ENCODE data around the gene ARPIN. TPM values are rescaled to one million over a fixed set of nuclear protein-coding genes. Genes with fewer than 3 reads are reported as not detected.

ARPIN gene
- total and polyA plus RNA-seq, 9 of the 15 experiments (the other 6 are each of a cell fraction or from before 2014, with no cell fraction given) = not detected

DNA sequence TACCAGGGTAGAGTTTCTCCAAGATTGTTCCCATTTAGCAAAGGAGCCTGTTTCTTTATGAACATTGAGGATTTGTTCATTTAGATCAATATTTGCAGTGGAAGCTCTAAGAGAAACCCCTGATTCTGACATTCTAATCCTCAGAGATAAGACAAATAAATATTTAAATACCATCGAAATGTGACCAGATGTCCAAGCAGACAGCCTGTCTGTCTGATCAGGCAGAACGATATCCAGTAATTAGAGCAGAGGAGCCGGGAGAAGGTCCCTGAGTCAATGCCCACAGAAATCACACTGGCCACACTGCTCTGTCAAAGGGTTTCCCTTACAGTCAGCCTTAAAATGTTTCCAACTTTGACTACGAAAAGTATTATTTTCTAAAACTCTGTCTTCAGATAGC is 15.7 kb upstream of the ARPIN start (continued):
- no peak for TF ChIP-seq NR2C1 (IDR thresholded peaks at IDR 0.05)
- TF ChIP-seq NR2C1 (tag; IDR thresholded peaks at IDR 0.05) = no peak
- no peak for TF ChIP-seq SRSF3 (IDR thresholded peaks at IDR 0.05; ENCODE audit: insufficient read depth, low read length)
- TF ChIP-seq HMG20B (CRISPR knock-in tag; IDR thresholded peaks at IDR 0.05) = no peak
- no peak for TF ChIP-seq HDAC8 (tag; IDR thresholded peaks at IDR 0.05)
- TF ChIP-seq FOXM1 (IDR thresholded peaks at IDR 0.05; ENCODE audit: low read depth) = no peak
- no peak for TF ChIP-seq FOXM1 (CRISPR knock-in tag; IDR thresholded peaks at IDR 0.05; ENCODE audit: low read depth)

- Histone ChIP-seq H3K4me3 (no peak overlapping the region), H3K4me1 (replicated peaks in 1 of 2; ENCODE audit: control insufficient read depth in 2 of 2, insufficient read depth in 2 of 2, low read length in 2 of 2) (no peaks in the 10 kb centered on the region; a peak in 1 of 5 replicates), H2AFZ (ENCODE audit: low read depth, low read length) (no peak overlapping the region), H3K4me2 (ENCODE audit: insufficient read depth, low read length) (no peak overlapping the region), H3K9me3 (replicated peaks; ENCODE audit: control insufficient read depth, insufficient read depth, low read depth, low read length) (no peaks in the 10 kb centered on the region), H3K27me3 (ENCODE audit: control insufficient read depth in 2 of 2, insufficient read depth in 2 of 2, low read length in 2 of 2) (peaks cover 5 to 21% of the 10 kb centered on the region in 2 experiments; a peak in 3 of 5 replicates), H3K9me1 (ENCODE audit: control insufficient read depth, insufficient read depth, low read length) (no peaks in the 10 kb centered on the region), H3K36me3 (ENCODE audit: control insufficient read depth, insufficient read depth, low read length) (no peaks in the 10 kb centered on the region), H3K27ac (ENCODE audit: extremely low read depth, low read depth, low read length) (no peak overlapping the region), H4K20me1 (replicated peaks; ENCODE audit: control insufficient read depth, insufficient read depth, low read length) (no peaks in the 10 kb centered on the region), H3K79me2 (ENCODE audit: control insufficient read depth, insufficient read depth, low read length) (no peaks in the 10 kb centered on the region), H3K9ac (ENCODE audit: insufficient read depth in 1 of 2, low read depth in 2 of 2, low read length in 2 of 2) (no peak overlapping the region)
- no TSS peak for BruUV-seq (replicated peaks)
- CTCF ChIA-PET (ENCODE audit: low intra/inter-chr PET ratio) = no interaction called here
- intact Hi-C loops (cut with micrococcal nuclease) (loop anchor here (5.0 kb wide), 1 partner anchor 36 kb away; no protein-coding TSS in a partner anchor), in situ Hi-C loops (cut with MboI) (no loop called here)
- DNase-seq (ENCODE audit: extremely low read depth in 1 of 4, low spot score in 3 of 4) = no peak
- no peak for FAIRE-seq
- no peak for ATAC-seq
- WGBS (ENCODE audit: insufficient coverage, low coverage, missing lambda C conversion rate) = 14% methylated on average over 2 of the region's 2 CpGs
- POLR2A ChIA-PET = no interaction called here
- TF ChIP-seq ZNF121 (CRISPR knock-in tag; conservative IDR thresholded peaks at IDR 0.05) (peak; percentile 66), CREB1 (IDR thresholded peaks at IDR 0.05) (no peak), CREB1 (CRISPR knock-in tag; IDR thresholded peaks at IDR 0.05) (no peak)
Observed at GRCh38 chr15:89926158-89926557, 13.4 kb upstream of the ARPIN start.
